A549 (cell line): ENCODE data around the gene PCDH9. TPM values are rescaled to one million over a fixed set of nuclear protein-coding genes. Genes with fewer than 3 reads are reported as not detected.

Experiments used
- ATAC-seq, 2 experiments: fragments of 200-7000 bp in 1 of 2; fragments of >200 bp in 1 of 2; cut with Nextera tagmentation in 1 of 2; cut with Tn5 transposase in 1 of 2; 3 replicates each; pipeline versions ENCODE4 v1.8.0 to v1.9.1; 2018 to 2020; ENCODE audit warnings: mild to moderate bottlenecking in 1 of 2, moderate library complexity in 1 of 2
- CTCF ChIA-PET: fragments of 300-600 bp; sonication (Branson Sonifier 250); formaldehyde crosslinking; extraction: SDS; loops from one replicate; lab custom pipeline; 2021; ENCODE audit warnings: antibody characterized with exemption, inconsistent platforms; lab: Yijun Ruan, JAX
- POLR2A ChIA-PET: fragments of 350-600 bp; formaldehyde crosslinking; extraction: SDS; loops from one replicate; lab custom pipeline; 2021; ENCODE audit warnings: antibody characterized with exemption, inconsistent platforms; lab: Yijun Ruan, JAX
- DNase-seq, 2 experiments: peaks; one replicate each; pipeline versions ENCODE4 v3.0.0 to v3.0.0-alpha.2; 2011 to 2016; ENCODE audit warnings: low read depth in 1 of 2, low spot score in 1 of 2
- FAIRE-seq: peaks from 2 replicates; lab custom pipeline; 2011; peaks lifted over from hg19 to GRCh38; lab: Jason Lieb, UNC
- H3K27ac ChIP-seq, 2 experiments: fragments of >200 bp; sonication (Bioruptor Twin); formaldehyde crosslinking; 3 replicates each; pipeline ENCODE4 v1.5.1; 2016 to 2017
- H3K4me1 ChIP-seq: fragments of >200 bp; sonication (Bioruptor Twin); formaldehyde crosslinking; 3 replicates; pipeline ENCODE4 v1.6.1; 2016
- H3K4me2 ChIP-seq: fragments of >200 bp; sonication (Bioruptor Twin); formaldehyde crosslinking; 3 replicates; pipeline ENCODE4 v1.6.1; 2016
- H3K4me3 ChIP-seq: fragments of >200 bp; sonication (Bioruptor Twin); formaldehyde crosslinking; 3 replicates; pipeline ENCODE4 v1.5.1; 2016
- H3K9me3 ChIP-seq: fragments of >200 bp; sonication (Bioruptor Twin); formaldehyde crosslinking; 3 replicates; pipeline ENCODE4 v1.6.1; 2016
- CBX2 ChIP-seq: fragments of 200-600 bp; sonication (generic); IDR thresholded peaks from 2 replicates; pipeline ENCODE4 v1.6.1; 2016; ENCODE audit warnings: low read depth, mild to moderate bottlenecking, borderline replicate concordance
- CHD2 ChIP-seq: fragments of 150-350 bp; IDR thresholded peaks from 2 replicates; pipeline ENCODE4 v1.6.1; 2014; ENCODE audit warnings: low read length; ENCODE audit not compliant: partially characterized antibody
- EP300 ChIP-seq, 2 experiments: fragments of >200 bp; sonication (Bioruptor Twin); formaldehyde crosslinking; IDR thresholded peaks; 2 replicates in 1 of 2; 3 replicates in 1 of 2; pipeline ENCODE4 v1.6.1; 2016 to 2017
- FOSB ChIP-seq: fragments of 250-450 bp; sonication (Bioruptor Pico); IDR thresholded peaks from 2 replicates; pipeline ENCODE4 v1.5.0; 2020; ENCODE audit warnings: mild to moderate bottlenecking, moderate library complexity
- FOSL2 ChIP-seq, 2 experiments: fragments of 450-650 bp in 1 of 2; fragments of >200 bp in 1 of 2; sonication (Bioruptor Twin) in 1 of 2; formaldehyde crosslinking; IDR thresholded peaks; 2 replicates each; pipeline versions ENCODE4 v1.5.0 to v1.6.1; 2016 to 2020; ENCODE audit warnings: mild to moderate bottlenecking in 1 of 2, moderate library complexity in 1 of 2
- GATA3 ChIP-seq: IDR thresholded peaks from 2 replicates; pipeline ENCODE4 v1.6.1; 2012; ENCODE audit warnings: borderline replicate concordance
- HDAC2 ChIP-seq: fragments of 200-600 bp; sonication (generic); IDR thresholded peaks from 2 replicates; pipeline ENCODE4 v1.6.1; 2016
- HOXA7 ChIP-seq: fragments of 250-450 bp; sonication (Bioruptor Pico); IDR thresholded peaks from 2 replicates; pipeline ENCODE4 v1.5.0; 2020; ENCODE audit warnings: mild to moderate bottlenecking, moderate library complexity
- HOXB5 ChIP-seq: fragments of 250-450 bp; sonication (Bioruptor Pico); IDR thresholded peaks from 2 replicates; pipeline ENCODE4 v1.5.0; 2020; ENCODE audit warnings: mild to moderate bottlenecking, moderate library complexity
- KDM1A ChIP-seq: fragments of 200-600 bp; sonication (generic); IDR thresholded peaks from 2 replicates; pipeline ENCODE4 v1.6.1; 2016; ENCODE audit warnings: low read depth, mild to moderate bottlenecking
- MAFK ChIP-seq: fragments of 450-650 bp; IDR thresholded peaks from 2 replicates; pipeline ENCODE4 v1.6.1; 2014; ENCODE audit not compliant: partially characterized antibody
- MYC ChIP-seq: IDR thresholded peaks from 2 replicates; pipeline ENCODE4 v1.6.1; 2012; ENCODE audit warnings: mild to moderate bottlenecking, inconsistent platforms, low read length, improper control_type of control experiment, borderline replicate concordance
- NFE2L2 ChIP-seq: fragments of 150-350 bp; conservative IDR thresholded peaks from 2 replicates; pipeline ENCODE4 v1.6.1; 2014; ENCODE audit warnings: low read length
- NPAS2 ChIP-seq: fragments of 250-450 bp; sonication (Bioruptor Pico); IDR thresholded peaks from 2 replicates; pipeline ENCODE4 v1.8.0; 2022; ENCODE audit warnings: mild to moderate bottlenecking, moderate library complexity, borderline replicate concordance
- PHF8 ChIP-seq: fragments of 200-600 bp; sonication (generic); IDR thresholded peaks from 2 replicates; pipeline ENCODE4 v1.6.1; 2016; ENCODE audit warnings: low read depth, mild to moderate bottlenecking, antibody characterized with exemption, moderate library complexity, borderline replicate concordance
- POLR2A ChIP-seq: IDR thresholded peaks from 2 replicates; pipeline ENCODE4 v1.6.1; 2012; ENCODE audit warnings: mild to moderate bottlenecking, low read length
- POLR2AphosphoS2 ChIP-seq: conservative IDR thresholded peaks from 2 replicates; pipeline ENCODE4 v1.6.1; 2012; ENCODE audit warnings: low read length, improper control_type of control experiment, inconsistent platforms
- RAD21 ChIP-seq, 2 experiments: fragments of >200 bp in 1 of 2; sonication (Bioruptor Twin) in 1 of 2; formaldehyde crosslinking in 1 of 2; IDR thresholded peaks in 1 of 2; conservative IDR thresholded peaks in 1 of 2; 2 replicates in 1 of 2; 3 replicates in 1 of 2; pipeline ENCODE4 v1.6.1; 2012 to 2018; ENCODE audit warnings: inconsistent platforms in 1 of 2
- RCOR1 ChIP-seq: fragments of 150-350 bp; IDR thresholded peaks from 2 replicates; pipeline ENCODE4 v1.6.1; 2014; ENCODE audit warnings: antibody characterized with exemption, low read length, low read depth
- TFCP2L1 ChIP-seq: fragments of 250-450 bp; sonication (Bioruptor Pico); IDR thresholded peaks from 2 replicates; pipeline ENCODE4 v1.5.0; 2021; ENCODE audit warnings: mild to moderate bottlenecking
- TP53 ChIP-seq: fragments of 250-450 bp; sonication (Bioruptor Pico); IDR thresholded peaks from 2 replicates; pipeline ENCODE4 v1.5.0; 2021; ENCODE audit warnings: mild to moderate bottlenecking, moderate library complexity
- ZFP36 ChIP-seq: fragments of 450-650 bp; IDR thresholded peaks from 2 replicates; pipeline ENCODE4 v1.6.1; 2014; ENCODE audit warnings: borderline replicate concordance; ENCODE audit not compliant: partially characterized antibody
- ZNF302 ChIP-seq: fragments of 250-450 bp; sonication (Bioruptor Pico); IDR thresholded peaks from 2 replicates; pipeline ENCODE4 v1.9.0; 2021; ENCODE audit warnings: inconsistent platforms, mild to moderate bottlenecking, moderate library complexity
- ZSCAN20 ChIP-seq: fragments of 250-450 bp; sonication (Bioruptor Pico); IDR thresholded peaks from 2 replicates; pipeline ENCODE4 v1.8.0; 2022; ENCODE audit warnings: mild to moderate bottlenecking, moderate library complexity
- WGBS: methylation state at CpG from one replicate; pipeline ENCODE4 v1.1.6; 2017; ENCODE audit errors: missing lambda C conversion rate; 5-methylcytosine and 5-hydroxymethylcytosine counted together
- polyA plus RNA-seq, 4 experiments: library from polyadenylated mRNA; depleted of rRNA in 3 of 4; stranded (reverse); fragments of >200 nt; fragmentation: RNase III in 1 of 4; extraction: RNeasy Plus Mini Kit Qiagen cat#74134 plus additional on column Dnase treatment in 1 of 4; gene quantifications; 2 replicates in 3 of 4; 3 replicates in 1 of 4; pipeline ENCODE4 v1.2.3, GENCODE V29; 2011 to 2017
- TF ChIP-seq, protein P1 (sequence below): IDR thresholded peaks from 2 replicates; pipeline ENCODE4 v1.6.1; 2012
- TF ChIP-seq, protein P2 (sequence below): fragments of >200 bp; sonication (Bioruptor Twin); formaldehyde crosslinking; IDR thresholded peaks from 3 replicates; pipeline ENCODE4 v1.6.1; 2016
- TF ChIP-seq, protein P3 (sequence below): IDR thresholded peaks from 2 replicates; pipeline ENCODE4 v1.6.1; 2012; ENCODE audit warnings: low read depth, borderline replicate concordance
- TF ChIP-seq, protein P4 (sequence below): fragments of 250-450 bp; sonication (Bioruptor Pico); IDR thresholded peaks from 2 replicates; pipeline ENCODE4 v1.5.0; 2021; ENCODE audit warnings: mild to moderate bottlenecking, moderate library complexity, borderline replicate concordance

PCDH9 gene
- polyA plus RNA-seq, 2 of the 4 experiments (the other 2 are of a cell fraction): 16.0 to 29.5 TPM

GRCh38 chr13:67156723-67157060 lies 73.4 kb downstream of the PCDH9 start:
- Histone ChIP-seq H3K4me2 (no peak overlapping the region), H3K9me3 (no peaks in the 10 kb centered on the region), H3K4me1 (no peaks in the 10 kb centered on the region; the same call in 2 of the 3 replicates), H3K4me3 (no peak overlapping the region), H3K27ac (no peak overlapping the region)
- FAIRE-seq (no peak), ATAC-seq (peak in 1 of 2 experiments; percentile 35; a peak in 2 of 6 replicates), DNase-seq (no peak)
- WGBS: 68% methylated on average over 7 of the region's 7 CpGs
- CTCF ChIA-PET: no interaction called here
- POLR2A ChIA-PET: no interaction called here
- TF ChIP-seq, protein P1, sequence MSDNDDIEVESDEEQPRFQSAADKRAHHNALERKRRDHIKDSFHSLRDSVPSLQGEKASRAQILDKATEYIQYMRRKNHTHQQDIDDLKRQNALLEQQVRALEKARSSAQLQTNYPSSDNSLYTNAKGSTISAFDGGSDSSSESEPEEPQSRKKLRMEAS: no peak
- TF ChIP-seq, protein P2, sequence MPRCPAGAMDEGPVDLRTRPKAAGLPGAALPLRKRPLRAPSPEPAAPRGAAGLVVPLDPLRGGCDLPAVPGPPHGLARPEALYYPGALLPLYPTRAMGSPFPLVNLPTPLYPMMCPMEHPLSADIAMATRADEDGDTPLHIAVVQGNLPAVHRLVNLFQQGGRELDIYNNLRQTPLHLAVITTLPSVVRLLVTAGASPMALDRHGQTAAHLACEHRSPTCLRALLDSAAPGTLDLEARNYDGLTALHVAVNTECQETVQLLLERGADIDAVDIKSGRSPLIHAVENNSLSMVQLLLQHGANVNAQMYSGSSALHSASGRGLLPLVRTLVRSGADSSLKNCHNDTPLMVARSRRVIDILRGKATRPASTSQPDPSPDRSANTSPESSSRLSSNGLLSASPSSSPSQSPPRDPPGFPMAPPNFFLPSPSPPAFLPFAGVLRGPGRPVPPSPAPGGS: no peak
- TF ChIP-seq MAFK (no peak), HDAC2 (no peak), RAD21 (conservative IDR thresholded peaks at IDR 0.05 in 1 of 2, IDR thresholded peaks at IDR 0.05 in 1 of 2) (no peak), NFE2L2 (no peak), KDM1A (no peak), ZNF302 (no peak)

- no peak overlapping the region for H3K4me2 ChIP-seq
- DNase-seq (no peak), ATAC-seq (peak in 1 of 2 experiments; percentile 54; a peak in 3 of 6 replicates), FAIRE-seq (no peak)
- H3K9me3 ChIP-seq: no peaks in the 10 kb centered on the region
- ChIA-PET CTCF (no interaction called here), POLR2A (no interaction called here)
- H3K4me3 ChIP-seq: no peak overlapping the region
- no peak overlapping the region; a peak in 1 of 6 replicates for H3K27ac ChIP-seq
- no peaks in the 10 kb centered on the region; the same call in 2 of the 3 replicates for H3K4me1 ChIP-seq
- 78% methylated on average over 24 of the region's 24 CpGs for WGBS
- TF ChIP-seq GATA3 (no peak), POLR2A (no peak), RAD21 (conservative IDR thresholded peaks at IDR 0.05 in 1 of 2, IDR thresholded peaks at IDR 0.05 in 1 of 2) (no peak), NPAS2 (CRISPR knock-in tag) (no peak), FOSL2 (IDR thresholded peaks at IDR 0.05) (no peak), FOSL2 (CRISPR knock-in tag; IDR thresholded peaks at IDR 0.05) (no peak), HOXB5 (CRISPR knock-in tag) (no peak), HDAC2 (no peak), CBX2 (no peak), FOSB (CRISPR knock-in tag) (no peak), EP300 (IDR thresholded peaks at IDR 0.05) (no peak), TP53 (CRISPR knock-in tag) (no peak), PHF8 (no peak), NFE2L2 (no peak), CHD2 (no peak)
- TF ChIP-seq, protein P3, sequence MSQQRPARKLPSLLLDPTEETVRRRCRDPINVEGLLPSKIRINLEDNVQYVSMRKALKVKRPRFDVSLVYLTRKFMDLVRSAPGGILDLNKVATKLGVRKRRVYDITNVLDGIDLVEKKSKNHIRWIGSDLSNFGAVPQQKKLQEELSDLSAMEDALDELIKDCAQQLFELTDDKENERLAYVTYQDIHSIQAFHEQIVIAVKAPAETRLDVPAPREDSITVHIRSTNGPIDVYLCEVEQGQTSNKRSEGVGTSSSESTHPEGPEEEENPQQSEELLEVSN: no peak
- TF ChIP-seq, protein P2: no peak
Measured at GRCh38 chr13:67155898-67156722, 74.0 kb downstream of the PCDH9 start.

DNA sequence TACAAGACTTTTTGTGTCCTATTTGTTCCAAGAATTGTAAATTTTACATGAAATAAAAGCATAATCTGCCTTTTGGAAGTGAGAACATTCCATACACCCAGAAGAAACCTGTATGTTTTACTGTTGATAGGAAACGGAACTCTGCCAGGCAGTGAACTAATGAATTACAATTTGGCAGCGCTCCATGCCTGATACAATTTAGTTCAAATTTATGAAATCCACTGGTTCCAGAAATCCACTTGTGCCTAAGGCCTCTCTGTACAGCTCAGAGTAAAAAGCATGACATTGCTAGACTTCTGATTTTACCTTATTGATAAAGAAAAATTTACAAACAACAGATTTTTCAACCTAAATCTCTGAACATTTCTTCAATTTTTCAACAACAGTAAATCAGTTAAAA lies 78.1 kb downstream of the PCDH9 start:
- DNase-seq (no peak), ATAC-seq (no peak), FAIRE-seq (no peak)
- Histone ChIP-seq H3K9me3 (no peaks in the 10 kb centered on the region), H3K4me2 (no peak overlapping the region), H3K4me1 (peaks cover 20% of the 10 kb centered on the region), H3K27ac (no peak overlapping the region), H3K4me3 (no peak overlapping the region)
- POLR2A ChIA-PET: no interaction called here
- 98% methylated on average over 2 of the region's 2 CpGs for WGBS
- CTCF ChIA-PET: no interaction called here
- no peak for TF ChIP-seq MYC
- TF ChIP-seq ZSCAN20 (CRISPR knock-in tag): no peak
- TF ChIP-seq CHD2: no peak
- TF ChIP-seq, protein P4, sequence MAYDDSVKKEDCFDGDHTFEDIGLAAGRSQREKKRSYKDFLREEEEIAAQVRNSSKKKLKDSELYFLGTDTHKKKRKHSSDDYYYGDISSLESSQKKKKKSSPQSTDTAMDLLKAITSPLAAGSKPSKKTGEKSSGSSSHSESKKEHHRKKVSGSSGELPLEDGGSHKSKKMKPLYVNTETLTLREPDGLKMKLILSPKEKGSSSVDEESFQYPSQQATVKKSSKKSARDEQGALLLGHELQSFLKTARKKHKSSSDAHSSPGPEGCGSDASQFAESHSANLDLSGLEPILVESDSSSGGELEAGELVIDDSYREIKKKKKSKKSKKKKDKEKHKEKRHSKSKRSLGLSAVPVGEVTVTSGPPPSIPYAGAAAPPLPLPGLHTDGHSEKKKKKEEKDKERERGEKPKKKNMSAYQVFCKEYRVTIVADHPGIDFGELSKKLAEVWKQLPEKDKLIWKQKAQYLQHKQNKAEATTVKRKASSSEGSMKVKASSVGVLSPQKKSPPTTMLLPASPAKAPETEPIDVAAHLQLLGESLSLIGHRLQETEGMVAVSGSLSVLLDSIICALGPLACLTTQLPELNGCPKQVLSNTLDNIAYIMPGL: no peak
- TF ChIP-seq FOSL2 (IDR thresholded peaks at IDR 0.05): no peak
- no peak for TF ChIP-seq FOSL2 (CRISPR knock-in tag; IDR thresholded peaks at IDR 0.05)
- no peak for TF ChIP-seq ZFP36
- no peak for TF ChIP-seq GATA3
- no peak for TF ChIP-seq HOXA7
- TF ChIP-seq CBX2: no peak
- no peak for TF ChIP-seq HOXB5 (CRISPR knock-in tag)
- no peak for TF ChIP-seq RCOR1
- no peak for TF ChIP-seq FOSB (CRISPR knock-in tag)
- TF ChIP-seq NFE2L2: no peak
- no peak for TF ChIP-seq TFCP2L1
- no peak for TF ChIP-seq POLR2AphosphoS2
